ENCODE measurements around the gene PP2D1. TPM values are rescaled to one million over a fixed set of nuclear protein-coding genes. Genes with fewer than 3 reads are reported as not detected.

Gene PP2D1
- total and polyA plus RNA-seq, 2 donors (not counting 3 experiments of a cell fraction or from before 2014, with no cell fraction given): not detected

DNA sequence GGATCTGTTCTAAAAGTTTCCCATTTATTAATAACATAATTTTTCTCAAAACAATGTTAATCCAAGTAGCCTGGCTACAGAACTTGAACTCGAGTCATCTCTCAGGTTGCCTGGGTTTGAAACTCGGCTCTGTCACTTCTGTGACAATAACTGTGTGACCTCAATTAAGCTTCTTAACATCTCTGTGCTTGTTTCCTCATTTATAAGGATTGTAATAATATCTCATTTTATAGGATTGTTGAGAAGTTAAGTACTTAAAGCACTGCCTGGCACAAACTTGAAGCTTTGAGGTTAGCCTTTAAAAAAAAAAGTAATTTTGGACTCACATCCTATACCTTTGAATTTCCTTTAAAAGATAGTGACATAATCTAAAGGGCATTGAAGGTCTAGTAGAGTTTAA is 61.7 kb downstream of the PP2D1 start:
- peaks cover 10 to 13% of the 10 kb centered on the region in 2 experiments for H3K36me3 ChIP-seq (ENCODE audit: control insufficient read depth in 2 of 2, extremely low read depth in 1 of 2, insufficient read depth in 2 of 2, low read length in 2 of 2)
- FAIRE-seq (no peak), DNase-seq (ENCODE audit: low read depth, low spot score) (no peak)
- H3K4me1 ChIP-seq (ENCODE audit: control insufficient read depth, extremely low read depth, insufficient read depth, low read length): peaks cover 23% of the 10 kb centered on the region
- no peaks in the 10 kb centered on the region for H4K20me1 ChIP-seq (replicated peaks; ENCODE audit: control insufficient read depth, extremely low read depth, insufficient read depth, low read length)
- H2AFZ ChIP-seq (ENCODE audit: low read depth, low read length): no peak overlapping the region
- CTCF ChIA-PET: interaction anchor here (1.4 to 2.0 kb wide), 2 partner anchors 16 to 64 kb away, joined by 3 to 4 read pairs; no protein-coding TSS in a partner anchor
- peak overlapping the region; percentile 17 for H3K4me2 ChIP-seq (ENCODE audit: insufficient read depth, low read length)
- BruUV-seq (replicated peaks): no TSS peak
- no peaks in the 10 kb centered on the region for H3K9me3 ChIP-seq (replicated peaks; ENCODE audit: control insufficient read depth, insufficient read depth, low read length)
- dilution Hi-C loops (cut with MboI; ENCODE audit: extremely low pct_ligation_motif_present, low sequenced_read_pairs): no loop called here
- no peak overlapping the region for H3K4me3 ChIP-seq (replicated peaks in 1 of 3; ENCODE audit: insufficient read depth in 1 of 3, low read depth in 1 of 3, low read length in 3 of 3)
- no peaks in the 10 kb centered on the region for H3K27me3 ChIP-seq (ENCODE audit: control insufficient read depth in 2 of 2, insufficient read depth in 2 of 2, low read length in 2 of 2)
- intact Hi-C loops (cut with micrococcal nuclease): no loop called here
- TF ChIP-seq, protein P1, sequence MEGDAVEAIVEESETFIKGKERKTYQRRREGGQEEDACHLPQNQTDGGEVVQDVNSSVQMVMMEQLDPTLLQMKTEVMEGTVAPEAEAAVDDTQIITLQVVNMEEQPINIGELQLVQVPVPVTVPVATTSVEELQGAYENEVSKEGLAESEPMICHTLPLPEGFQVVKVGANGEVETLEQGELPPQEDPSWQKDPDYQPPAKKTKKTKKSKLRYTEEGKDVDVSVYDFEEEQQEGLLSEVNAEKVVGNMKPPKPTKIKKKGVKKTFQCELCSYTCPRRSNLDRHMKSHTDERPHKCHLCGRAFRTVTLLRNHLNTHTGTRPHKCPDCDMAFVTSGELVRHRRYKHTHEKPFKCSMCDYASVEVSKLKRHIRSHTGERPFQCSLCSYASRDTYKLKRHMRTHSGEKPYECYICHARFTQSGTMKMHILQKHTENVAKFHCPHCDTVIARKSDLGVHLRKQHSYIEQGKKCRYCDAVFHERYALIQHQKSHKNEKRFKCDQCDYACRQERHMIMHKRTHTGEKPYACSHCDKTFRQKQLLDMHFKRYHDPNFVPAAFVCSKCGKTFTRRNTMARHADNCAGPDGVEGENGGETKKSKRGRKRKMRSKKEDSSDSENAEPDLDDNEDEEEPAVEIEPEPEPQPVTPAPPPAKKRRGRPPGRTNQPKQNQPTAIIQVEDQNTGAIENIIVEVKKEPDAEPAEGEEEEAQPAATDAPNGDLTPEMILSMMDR (IDR thresholded peaks at IDR 0.05; ENCODE audit: extremely low read depth in 1 of 2, insufficient read depth in 1 of 2, low read depth in 1 of 2, low read length in 2 of 2): no peak
- TF ChIP-seq MYC (IDR thresholded peaks at IDR 0.05; ENCODE audit: low read depth, low read length): no peak
- TF ChIP-seq POLR2AphosphoS5 (IDR thresholded peaks at IDR 0.05; ENCODE audit: insufficient read depth, low read depth, low read length): no peak
- POLR2A ChIA-PET: no interaction called here
- H3K27ac ChIP-seq (ENCODE audit: insufficient read depth, low read depth, low read length): no peak overlapping the region
- no peak overlapping the region for H3K9ac ChIP-seq (replicated peaks; ENCODE audit: extremely low read depth, insufficient read depth, low read length)
- H3K9me1 ChIP-seq (replicated peaks; ENCODE audit: control insufficient read depth, extremely low read depth, insufficient read depth, low read length): no peaks in the 10 kb centered on the region
- peaks cover 79% of the 10 kb centered on the region for H3K79me2 ChIP-seq (ENCODE audit: control insufficient read depth, insufficient read depth, low read length)

DNA sequence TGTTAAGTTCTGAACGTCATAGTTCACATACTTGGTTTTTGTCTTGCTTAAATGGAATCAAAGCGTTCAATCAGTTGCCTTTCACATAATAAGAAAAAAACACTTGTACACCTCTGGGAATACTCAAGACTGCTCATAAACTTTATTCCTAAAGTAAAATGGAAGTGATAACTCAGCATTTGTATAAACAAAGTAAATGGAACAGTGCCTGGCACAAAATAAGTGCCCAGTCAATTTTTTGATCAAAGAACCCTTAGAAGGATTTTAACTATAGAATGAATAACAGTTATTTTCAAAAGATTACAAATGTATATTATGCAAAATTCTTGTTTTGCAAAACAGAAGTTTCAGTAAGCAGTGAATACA is 63.9 kb downstream of the PP2D1 start:
- no peaks in the 10 kb centered on the region for H4K20me1 ChIP-seq (replicated peaks; ENCODE audit: control insufficient read depth, extremely low read depth, insufficient read depth, low read length)
- dilution Hi-C loops (cut with MboI; ENCODE audit: extremely low pct_ligation_motif_present, low sequenced_read_pairs): no loop called here
- H3K27me3 ChIP-seq (ENCODE audit: control insufficient read depth in 2 of 2, insufficient read depth in 2 of 2, low read length in 2 of 2): no peaks in the 10 kb centered on the region
- TF ChIP-seq POLR2A (IDR thresholded peaks at IDR 0.05; ENCODE audit: low read depth, low read length) (no peak), JUN (IDR thresholded peaks at IDR 0.05; ENCODE audit: borderline replicate concordance, insufficient read depth, insufficient read length, low read depth) (no peak), MYC (IDR thresholded peaks at IDR 0.05; ENCODE audit: low read depth, low read length) (no peak), GATA2 (IDR thresholded peaks at IDR 0.05; ENCODE audit: insufficient read depth, insufficient read length, low read depth, low read length) (no peak), EZH2 (IDR thresholded peaks at IDR 0.05; ENCODE audit: borderline replicate concordance, low read depth, low read length, severe bottlenecking) (no peak), FOS (IDR thresholded peaks at IDR 0.05; ENCODE audit: borderline replicate concordance, insufficient read depth, low read length) (no peak), POLR2AphosphoS5 (IDR thresholded peaks at IDR 0.05; ENCODE audit: insufficient read depth, low read depth, low read length) (no peak), MAX (IDR thresholded peaks at IDR 0.05; ENCODE audit: insufficient read depth, insufficient read length) (no peak)
- TF ChIP-seq, protein P1 (IDR thresholded peaks at IDR 0.05; ENCODE audit: extremely low read depth in 1 of 2, insufficient read depth in 1 of 2, low read depth in 1 of 2, low read length in 2 of 2): no peak
- POLR2A ChIA-PET: interaction anchor here (1.2 kb wide), 1 partner anchor 59 kb away, joined by 3 read pairs; no protein-coding TSS in a partner anchor
- H3K9me3 ChIP-seq (replicated peaks; ENCODE audit: control insufficient read depth, insufficient read depth, low read length): no peaks in the 10 kb centered on the region
- peak overlapping the region; percentile 99 for H3K4me2 ChIP-seq (ENCODE audit: insufficient read depth, low read length)
- FAIRE-seq: no peak
- peak overlapping the region; percentile 88 to 100 (median 93) for H3K4me3 ChIP-seq (replicated peaks in 1 of 3; ENCODE audit: insufficient read depth in 1 of 3, low read depth in 1 of 3, low read length in 3 of 3)
- H3K79me2 ChIP-seq (ENCODE audit: control insufficient read depth, insufficient read depth, low read length): peaks cover 58% of the 10 kb centered on the region
- no TSS peak for BruUV-seq (replicated peaks)
- peaks cover 2 to 6% of the 10 kb centered on the region in 2 experiments for H3K36me3 ChIP-seq (ENCODE audit: control insufficient read depth in 2 of 2, extremely low read depth in 1 of 2, insufficient read depth in 2 of 2, low read length in 2 of 2)
- CTCF ChIA-PET: interaction anchor here (1.0 to 1.9 kb wide), 2 partner anchors 24 to 62 kb away, joined by 3 to 5 read pairs; no protein-coding TSS in a partner anchor
- H3K9ac ChIP-seq (replicated peaks; ENCODE audit: extremely low read depth, insufficient read depth, low read length): peak overlapping the region; percentile 97
- no peak overlapping the region for H2AFZ ChIP-seq (ENCODE audit: low read depth, low read length)
- DNase-seq (ENCODE audit: low read depth, low spot score): no peak
- peak overlapping the region; percentile 97 for H3K27ac ChIP-seq (ENCODE audit: insufficient read depth, low read depth, low read length)
- H3K9me1 ChIP-seq (replicated peaks; ENCODE audit: control insufficient read depth, extremely low read depth, insufficient read depth, low read length): no peaks in the 10 kb centered on the region
- intact Hi-C loops (cut with micrococcal nuclease): loop anchor here (5.0 kb wide), 1 partner anchor 1724 kb away; no protein-coding TSS in a partner anchor
- H3K4me1 ChIP-seq (ENCODE audit: control insufficient read depth, extremely low read depth, insufficient read depth, low read length): peaks cover 23% of the 10 kb centered on the region
